Renal pelvis (tissue), 4 donors: ENCODE data around the gene SELENOM. TPM values are rescaled to one million over a fixed set of nuclear protein-coding genes. Genes with fewer than 3 reads are reported as not detected.
"Not testable (repeated sequence)": the region's sequence is repeated elsewhere in the genome, so short reads cannot be mapped to it uniquely, and the experiment has no call there.

Experiments
- DNase-seq: peaks from one replicate; pipeline ENCODE4 v3.0.0-alpha.2; 2013
- polyA plus RNA-seq, 3 donors: library from polyadenylated mRNA; unstranded; fragments of 120-200 nt; gene quantifications; one replicate each; pipeline ENCODE4 v1.2.1, GENCODE V29; 2013; ENCODE audit not compliant: insufficient read length in 3 of 3

Gene SELENOM
- polyA plus RNA-seq, 3 donors, result 7.6 to 13.5 (median 9.3) TPM

GRCh38 chr22:31118046-31118820 is 10.9 kb upstream of the SELENOM start:
- no peak for DNase-seq

- not testable (repeated sequence) for DNase-seq
These were observed 5.3 kb upstream of the SELENOM start for GRCh38 chr22:31112547-31113091.

DNA sequence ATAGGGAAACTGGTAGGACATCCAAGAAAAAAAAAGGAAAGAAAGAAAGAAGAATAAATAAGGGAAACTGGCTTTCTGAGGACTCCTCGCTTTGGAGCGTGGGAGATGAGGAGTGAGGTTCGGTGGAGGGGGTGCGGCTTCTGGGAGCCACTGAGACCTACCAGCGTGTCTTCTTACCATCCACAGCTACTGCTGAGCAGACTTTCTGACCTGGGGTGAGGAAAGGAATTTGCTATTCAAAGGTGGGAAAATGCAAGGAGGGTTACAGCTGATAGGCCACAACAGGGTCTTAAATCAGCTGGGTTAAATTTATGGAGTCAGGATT is 488 bp upstream of the SELENOM start:
- no peak for DNase-seq

DNA sequence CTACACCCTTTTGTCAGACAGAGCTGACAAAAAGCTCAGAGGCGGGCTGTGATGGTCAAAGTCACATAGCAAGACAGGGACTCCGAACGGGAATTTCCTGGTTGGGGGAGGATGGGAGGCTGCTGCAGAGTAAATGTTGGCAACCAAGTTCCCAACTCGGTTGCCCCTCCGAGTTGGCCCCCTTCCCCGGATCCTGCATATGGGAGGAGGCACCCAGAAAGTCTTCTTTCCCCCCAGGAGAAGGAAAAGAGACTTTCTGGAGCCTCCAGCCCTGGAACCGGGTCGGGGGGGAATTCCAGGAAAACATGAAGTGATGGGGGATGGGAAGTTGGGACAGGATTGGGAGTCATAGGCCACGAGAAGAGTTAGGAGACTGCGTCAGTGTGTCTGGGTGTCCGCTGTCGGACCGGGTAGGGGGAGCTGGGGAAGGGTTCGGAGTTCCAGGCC is 614 bp downstream of the SELENOM start:
- DNase-seq, result no peak

DNA sequence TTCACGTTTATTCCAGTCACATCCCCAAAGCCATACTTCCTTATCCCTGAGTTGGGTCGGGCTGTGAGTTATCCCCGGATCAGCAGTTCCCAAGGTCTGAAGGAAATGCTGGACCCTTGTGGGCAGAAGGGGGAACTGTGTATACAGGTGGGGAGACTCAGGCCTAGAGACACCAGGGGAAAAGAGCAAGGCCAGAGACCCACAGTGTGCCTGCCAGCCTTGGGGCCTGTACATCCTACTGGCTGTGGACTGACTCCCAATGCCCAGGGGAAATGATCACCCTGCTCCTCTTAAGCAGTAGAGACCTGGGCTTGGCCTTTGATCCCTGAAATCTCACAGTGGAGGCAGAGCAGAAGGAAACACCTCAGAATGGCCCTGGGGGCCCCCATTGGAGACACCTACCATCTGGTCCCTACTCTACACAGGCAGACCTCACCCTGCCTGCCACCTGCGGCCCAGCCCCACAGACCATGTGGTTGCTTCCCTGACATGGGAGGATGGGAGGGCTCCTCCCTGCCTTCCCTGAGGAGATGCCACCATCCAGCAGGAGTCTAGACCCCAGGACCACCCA is 1.3 kb downstream of the SELENOM start:
- DNase-seq, result no peak

DNA sequence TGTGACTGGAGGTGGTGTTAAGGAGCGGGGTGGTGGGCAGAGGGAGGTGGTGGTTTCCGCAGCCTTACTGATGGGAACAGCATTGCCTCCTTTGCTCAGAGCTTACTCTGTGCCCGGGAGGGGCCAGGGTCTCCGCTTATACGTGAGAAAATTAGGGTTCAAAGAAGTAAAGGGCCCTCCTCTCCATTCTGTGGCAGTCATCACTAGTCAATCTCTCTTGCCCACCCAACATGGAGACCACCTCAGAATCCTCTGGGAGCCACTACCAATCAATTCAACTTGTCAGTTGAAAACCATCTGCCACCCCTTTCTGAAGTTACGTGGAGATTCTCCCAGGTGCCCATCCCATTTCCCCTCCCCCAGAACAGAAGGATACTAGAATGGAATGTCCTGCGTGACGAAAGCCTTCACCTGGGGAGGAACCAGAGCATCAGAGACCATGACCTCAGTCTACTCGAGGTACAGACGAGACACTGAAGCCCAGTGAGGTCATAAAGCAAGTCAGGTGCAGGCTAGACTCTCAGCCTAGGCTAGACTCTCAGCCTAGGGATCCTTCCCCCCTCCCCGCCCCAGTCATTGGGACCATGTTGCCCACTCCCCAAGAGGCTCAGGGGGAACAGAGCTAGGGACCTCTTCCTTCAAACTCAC is 2.0 kb downstream of the SELENOM start:
- DNase-seq, result no peak

DNA sequence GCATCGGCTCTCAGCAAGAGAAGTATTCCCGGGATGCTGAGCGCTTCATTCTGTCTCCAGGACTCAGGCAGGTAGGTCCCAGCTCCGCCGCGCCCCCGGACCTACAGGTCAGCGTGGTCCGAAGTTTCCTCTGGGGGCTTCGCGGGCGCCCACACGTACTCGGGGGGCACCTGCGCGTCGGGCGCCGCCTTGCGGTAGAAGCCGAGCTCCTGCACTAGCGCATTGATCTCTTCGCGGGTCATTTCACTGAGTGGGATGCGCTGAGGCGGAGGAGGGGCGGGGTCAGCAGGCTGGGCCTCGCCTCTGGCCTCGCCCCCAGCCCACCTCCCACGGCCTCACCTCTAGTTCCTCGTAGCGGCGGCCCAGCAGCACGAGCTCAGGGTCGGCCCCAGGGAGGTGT is 2.5 kb downstream of the SELENOM start:
- no peak for DNase-seq

DNA sequence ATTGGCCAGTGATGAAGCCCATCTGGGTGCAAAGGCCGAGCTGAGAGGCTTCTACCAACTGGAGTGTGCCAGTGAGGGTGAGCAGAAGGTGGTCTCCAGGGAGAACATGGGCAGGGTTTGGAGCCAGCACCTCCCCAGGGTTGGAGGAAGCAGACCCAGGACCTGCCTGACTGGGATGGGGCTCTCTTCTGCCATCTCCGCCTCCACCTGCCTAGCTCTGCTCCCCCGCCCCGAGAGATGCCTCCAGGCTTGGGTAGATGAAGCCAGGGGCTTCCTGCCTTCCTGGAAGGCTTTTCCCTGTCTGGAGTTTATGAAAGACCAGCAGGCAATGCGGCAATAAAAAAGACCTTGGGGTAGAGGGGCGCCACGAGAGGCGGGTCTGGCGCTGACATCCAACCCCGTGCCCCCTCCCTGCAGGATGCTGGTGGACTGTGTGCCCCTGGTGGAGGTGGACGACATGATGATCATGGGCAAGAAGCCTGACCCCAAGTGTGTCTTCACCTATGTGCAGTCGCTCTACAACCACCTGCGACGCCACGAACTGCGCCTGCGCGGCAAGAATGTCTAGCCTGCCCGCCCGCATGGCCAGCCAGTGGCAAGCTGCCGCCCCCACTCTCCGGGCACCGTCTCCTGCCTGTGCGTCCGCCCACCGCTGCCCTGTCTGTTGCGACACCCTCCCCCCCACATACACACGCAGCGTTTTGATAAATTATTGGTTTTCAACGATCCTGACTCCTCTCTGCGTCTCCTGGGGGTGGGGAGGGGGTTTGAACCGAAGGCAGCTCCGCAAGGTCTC is 3.3 kb downstream of the SELENOM start:
- DNase-seq, result no peak

GRCh38 chr22:31103111-31103510 is 4.3 kb downstream of the SELENOM start:
- DNase-seq, result no peak

GRCh38 chr22:31102441-31103081 is 4.8 kb downstream of the SELENOM start:
- DNase-seq, result no peak

- no peak for DNase-seq
These were observed 6.4 kb downstream of the SELENOM start for GRCh38 chr22:31100762-31101525.

DNA sequence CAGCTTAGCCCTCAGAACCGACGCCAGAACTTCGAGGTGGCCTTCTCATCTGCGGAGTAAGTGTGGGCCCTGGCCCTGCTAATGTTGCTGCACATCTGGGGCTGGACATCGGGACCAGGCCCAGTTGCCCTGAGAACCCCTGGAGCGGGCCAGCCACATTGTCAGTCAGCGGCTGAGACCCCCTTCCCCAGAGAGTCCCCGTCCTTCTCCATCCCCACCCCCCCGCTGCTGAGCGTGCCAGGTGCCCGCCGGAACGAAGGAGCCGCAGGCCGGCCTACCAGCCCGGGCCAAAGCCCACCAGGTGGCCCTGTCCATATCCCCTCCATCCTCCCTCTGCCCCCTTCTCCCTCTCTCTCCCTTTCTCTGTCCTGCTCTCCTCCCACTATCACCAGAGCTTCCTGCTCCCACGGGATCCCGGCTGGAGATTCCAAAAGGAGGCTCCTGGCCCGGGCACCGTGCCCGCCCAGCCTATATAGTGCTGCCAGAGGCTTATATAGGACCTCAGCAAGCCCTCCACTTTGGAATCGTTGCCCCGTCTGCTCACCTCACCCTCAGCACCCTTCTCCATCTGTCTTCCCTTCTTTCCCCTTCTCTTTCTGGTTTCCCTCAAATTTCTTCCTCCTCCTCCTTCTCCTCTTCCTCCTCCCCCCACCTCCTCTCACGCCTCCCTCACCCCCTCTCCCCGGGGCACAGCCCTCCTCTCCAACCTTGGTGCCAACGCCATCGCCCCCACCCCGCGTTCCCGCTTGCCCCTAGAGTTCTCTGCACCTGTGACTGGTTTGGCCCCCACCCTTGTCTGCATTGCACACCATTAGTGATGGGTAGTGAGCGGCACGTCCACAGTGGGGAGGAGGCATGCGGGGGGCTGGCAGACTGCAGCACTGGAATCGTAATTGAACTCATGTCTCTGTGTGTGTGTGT is 7.3 kb downstream of the SELENOM start:
- no peak for DNase-seq

- no peak for DNase-seq
These were observed 8.0 kb downstream of the SELENOM start for GRCh38 chr22:31099386-31099785.

DNA sequence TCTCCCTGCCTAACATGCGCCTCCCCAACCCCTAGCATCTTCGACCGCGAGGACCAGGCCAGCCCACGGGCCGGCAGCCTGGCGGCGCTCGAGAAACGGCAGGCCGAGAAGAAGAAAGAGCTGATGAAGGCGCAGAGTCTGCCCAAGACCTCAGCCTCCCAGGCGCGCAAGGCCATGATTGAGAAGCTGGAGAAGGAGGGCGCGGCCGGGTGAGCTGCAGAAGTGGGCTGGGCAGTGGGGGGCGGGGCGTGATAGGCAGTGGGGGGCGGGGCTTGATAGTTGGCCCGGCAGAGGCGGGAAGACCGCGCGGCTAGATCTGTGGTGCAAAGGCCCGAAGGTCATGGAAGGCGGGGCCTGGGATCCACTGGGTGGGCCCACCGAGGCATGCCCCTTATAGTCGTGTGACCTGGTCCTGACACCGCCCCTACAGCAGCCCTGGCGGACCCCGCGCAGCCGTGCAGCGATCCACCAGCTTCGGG is 8.7 kb downstream of the SELENOM start:
- no peak for DNase-seq

DNA sequence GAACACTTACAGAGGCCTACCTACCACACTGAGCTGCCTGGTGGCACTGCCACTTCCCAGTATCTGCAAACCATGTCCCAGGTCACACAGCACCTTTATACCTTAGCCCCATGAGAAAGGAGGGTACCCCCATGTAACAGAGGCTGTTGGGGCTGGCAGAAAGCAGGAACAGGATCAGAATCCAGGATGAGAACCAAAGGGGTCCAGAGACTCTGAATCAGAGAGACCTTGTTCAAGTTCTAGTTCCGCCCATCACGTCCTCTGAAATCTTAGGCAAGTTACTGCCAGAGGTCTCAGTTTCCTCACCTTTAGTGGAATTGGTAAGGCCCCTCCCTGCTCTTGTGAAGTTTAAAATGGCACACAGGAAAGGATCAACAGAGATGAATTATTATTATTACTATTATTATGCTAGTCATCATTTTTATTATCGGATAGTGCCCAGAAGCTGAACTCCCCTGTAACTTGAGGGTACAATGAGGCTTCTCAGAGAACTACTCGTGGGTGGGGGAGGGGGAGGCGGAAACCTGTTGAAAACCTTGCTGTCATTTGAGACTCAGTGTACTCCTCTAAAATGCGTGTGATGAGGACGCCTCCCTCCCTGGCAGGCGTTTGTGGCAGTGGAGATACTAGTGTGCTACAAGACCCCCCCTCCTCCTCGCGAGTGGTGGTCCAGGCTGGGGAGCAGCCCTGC is 9.3 kb downstream of the SELENOM start:
- no peak for DNase-seq

DNA sequence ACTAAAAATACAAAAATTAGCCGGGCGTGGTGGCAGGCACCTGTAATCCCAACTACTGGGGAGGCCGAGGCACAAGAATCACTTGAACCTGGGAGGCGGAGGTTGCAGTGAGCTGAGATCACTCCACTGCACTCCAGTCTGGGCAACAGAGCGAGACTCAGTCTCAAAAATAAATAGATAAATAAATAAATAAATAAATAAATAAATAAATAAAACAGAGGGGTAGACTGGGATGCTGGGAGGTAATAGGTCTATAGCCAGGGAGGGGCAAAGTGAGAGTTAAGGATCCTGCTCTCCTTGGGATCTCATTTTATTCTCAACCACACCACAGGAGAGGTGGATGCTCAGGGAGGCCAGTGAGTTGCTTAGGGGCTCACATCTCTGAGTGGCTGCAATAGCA is 9.8 kb downstream of the SELENOM start:
- DNase-seq, result not testable (repeated sequence)

DNA sequence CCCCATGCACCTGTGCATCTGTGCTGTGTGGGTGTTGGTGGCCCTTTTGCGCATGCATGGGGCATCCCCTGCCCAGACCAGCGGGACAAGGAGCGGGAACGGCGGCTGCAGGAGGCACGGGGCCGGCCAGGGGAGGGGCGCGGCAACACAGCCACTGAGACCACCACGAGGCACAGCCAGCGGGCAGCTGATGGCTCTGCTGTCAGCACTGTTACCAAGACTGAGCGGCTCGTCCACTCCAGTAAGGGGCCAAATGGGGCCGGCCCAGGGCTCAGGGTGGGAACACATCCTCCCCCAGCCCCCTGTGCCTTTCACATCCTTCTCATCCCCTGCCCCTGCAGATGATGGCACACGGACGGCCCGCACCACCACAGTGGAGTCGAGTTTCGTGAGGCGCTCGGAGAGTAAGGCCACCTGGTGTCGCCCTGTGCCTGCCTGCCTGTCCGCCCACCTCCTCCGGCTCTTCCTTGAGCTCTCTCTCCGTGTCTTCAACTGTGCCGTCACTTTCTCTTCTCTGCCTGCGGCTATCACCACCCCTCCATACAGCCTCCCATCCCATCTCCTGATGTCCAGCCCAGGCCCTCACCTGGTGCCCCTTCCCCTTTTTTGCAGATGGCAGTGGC is 10.6 kb downstream of the SELENOM start:
- no peak for DNase-seq

DNA sequence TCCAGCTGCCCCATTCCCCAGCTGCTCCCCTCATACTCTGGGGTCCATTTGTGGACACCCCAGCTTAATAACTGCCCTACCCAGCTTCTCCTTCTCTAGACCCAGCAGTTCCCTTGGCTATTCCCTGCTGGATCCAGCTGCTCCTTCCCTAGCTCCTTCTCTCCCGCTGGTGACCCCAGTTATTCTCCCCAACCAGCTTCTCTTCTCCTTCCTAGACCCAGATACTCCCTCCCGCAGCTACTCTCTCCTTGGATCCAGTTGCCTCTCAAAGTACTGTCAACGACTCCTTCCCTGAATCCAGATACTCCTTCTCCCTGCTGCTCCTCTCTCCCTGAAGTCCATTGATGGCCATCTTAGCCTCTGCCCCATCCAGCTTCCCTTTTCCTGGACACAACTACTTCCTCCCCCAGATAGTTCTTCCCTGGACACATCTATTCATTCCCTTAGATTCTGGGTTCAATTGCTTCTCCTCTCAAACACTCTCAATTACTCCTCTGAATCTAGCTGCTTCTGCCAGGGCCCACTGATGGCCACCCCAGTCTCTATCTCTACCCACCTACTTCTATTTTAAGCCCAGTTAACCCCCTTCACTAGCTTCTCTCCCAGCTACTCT is 11.6 kb downstream of the SELENOM start:
- DNase-seq, result no peak
